HG03196 (cell line): ENCODE data around the gene RGMB.

Experiments
- ATAC-seq: cut with Tn5 transposase; IDR thresholded peaks from one replicate; pipeline ENCODE4 v1.9.1; 2021; ENCODE audit not compliant: unreplicated experiment

Gene RGMB

DNA sequence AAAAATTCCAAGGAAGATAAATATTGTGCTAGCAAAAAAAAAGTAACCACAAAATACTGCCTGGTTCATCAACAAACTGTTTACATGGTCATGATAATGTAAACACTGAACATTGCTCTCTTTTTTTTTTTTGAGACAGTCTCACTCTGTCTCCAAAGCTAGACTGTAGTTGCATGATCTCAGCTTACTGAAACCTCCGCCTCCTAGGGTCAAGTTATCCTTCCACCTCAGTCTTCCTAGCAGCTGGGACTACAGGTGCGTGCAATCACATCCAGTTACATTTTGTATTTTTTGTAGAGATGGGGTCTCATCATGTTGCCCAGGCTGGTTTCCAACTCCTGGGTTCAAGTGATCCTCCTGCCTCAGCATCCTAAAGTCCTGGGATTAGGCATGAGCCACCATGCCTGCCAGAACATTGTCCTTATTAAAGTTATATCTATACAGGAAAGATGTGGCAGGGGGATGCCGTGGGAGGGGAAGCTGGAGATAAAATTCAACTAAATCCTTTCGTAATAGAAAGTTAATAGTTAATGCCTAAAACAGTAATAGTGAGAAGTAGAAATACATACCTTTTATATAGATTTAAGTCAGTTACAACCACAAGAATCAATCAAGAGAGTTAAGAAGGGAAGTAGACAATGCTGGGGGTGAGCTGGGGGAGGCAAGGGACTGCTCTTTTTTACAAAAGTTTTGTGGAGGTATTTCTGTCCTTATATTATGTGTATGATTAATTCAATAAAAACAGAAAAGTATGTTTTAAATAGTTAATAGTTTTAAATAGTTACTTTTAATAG, 52.3 kb downstream of the RGMB start:
- no peak for ATAC-seq

DNA sequence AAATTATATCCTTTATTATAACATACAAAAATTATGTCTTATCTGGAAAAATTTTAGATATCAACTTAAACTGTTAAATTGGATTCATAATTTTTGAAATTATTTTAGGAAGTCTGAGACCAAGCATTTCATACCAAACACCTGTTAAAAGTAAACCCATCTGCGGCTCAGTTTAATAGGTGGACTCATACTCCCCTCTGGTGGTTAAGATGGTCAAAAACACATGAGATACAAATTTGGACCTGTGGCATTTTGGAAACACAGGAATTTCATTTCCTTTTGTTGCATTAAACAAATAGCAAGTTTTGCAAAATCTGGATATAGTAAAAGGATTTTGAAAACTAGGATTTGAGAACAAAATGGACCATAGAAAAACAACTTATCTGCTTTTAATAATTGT, 53.7 kb downstream of the RGMB start:
- ATAC-seq = no peak

DNA sequence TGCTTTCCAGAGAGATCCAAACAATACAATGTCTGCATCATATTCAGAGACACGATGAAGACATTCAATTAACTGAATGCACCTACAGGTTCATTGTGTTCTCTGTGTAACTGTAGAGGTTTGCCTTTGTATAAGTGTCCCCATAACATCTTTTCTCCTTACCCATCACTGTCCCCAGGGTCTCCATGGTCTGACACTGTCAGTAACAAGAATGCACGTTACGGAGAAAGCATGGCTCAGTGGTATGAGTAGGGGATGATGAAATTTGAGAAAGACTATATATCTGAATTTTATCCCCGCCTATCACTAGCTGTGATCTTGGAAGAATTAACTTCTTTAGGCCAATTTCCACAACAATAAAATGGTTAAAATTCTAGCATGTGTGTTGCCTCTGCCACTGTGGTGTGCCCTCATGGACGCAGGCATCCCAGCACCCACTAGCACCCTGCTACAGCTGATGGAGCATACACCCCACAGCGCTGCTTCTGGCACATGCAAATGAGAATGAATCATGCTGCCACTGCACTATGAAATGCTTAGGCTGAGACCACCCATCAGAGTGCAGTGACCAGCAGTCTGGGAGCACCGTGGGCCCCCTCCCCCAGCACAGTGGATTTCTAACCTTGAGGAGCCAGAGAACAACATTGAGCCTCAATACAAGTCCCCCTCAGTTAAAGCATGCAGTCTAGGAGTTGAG, 54.3 kb downstream of the RGMB start:
- no peak for ATAC-seq

DNA sequence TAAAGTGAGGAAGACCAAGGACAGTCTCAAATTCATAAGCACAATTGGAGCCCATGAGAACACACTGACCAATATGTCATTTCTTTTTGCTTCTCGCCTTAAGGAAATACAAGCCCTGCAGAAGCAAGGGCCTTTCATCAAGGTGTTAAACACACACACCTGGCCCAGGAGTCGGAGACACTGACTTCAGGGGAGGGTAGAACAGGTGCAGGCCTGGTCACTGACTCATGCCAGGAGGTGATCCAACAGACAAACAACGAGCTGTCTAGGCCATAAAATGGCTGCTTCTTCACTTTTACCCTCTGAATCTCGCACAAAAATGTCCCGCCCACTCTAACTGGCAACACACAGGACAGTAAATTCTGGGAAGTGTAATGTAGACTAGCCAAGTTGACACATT, 62.7 kb downstream of the RGMB start:
- no peak for ATAC-seq

DNA sequence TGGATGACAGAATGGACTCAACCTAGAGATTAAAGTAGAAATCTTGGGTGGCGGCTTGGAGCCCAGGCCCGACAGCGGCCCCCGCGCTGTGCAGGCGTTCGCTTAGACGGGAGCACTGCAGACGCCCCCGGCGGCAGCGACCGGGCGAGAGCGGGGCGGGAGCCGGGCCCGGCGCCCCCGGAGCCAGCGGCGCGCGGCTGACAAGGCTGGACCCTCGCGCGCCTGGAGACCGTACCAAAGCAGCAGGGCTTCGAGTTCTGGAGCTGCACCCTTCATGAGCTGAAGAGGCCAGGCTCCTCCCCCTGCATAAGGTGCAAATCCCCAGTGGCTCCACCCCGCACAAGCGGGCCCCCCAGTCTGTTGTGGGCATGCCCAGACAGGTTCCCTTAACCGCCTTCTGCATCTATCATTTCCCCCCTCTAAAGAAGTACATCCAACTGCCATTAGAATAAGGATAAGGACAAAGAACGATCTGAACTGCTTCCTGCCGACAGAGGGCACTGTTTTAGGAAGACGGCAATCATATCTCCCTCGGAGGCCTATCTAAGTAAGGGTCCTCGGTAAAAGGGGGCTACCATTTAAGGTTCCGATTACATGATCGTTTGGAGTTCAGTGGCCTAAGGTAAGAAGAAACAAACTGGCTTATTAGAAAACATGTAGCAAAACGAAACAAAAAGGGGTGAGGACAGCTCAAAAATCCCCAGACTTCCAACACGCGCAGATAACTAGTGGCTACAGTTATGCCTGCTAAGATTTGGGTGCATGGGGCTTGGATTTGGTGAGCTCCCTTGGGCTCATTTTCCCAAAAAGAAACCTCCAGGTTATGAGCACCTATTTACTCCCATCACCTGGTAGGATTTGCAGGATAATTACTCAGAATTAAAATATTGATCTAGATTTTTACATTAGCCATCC, 66.3 kb downstream of the RGMB start:
- no peak for ATAC-seq

DNA sequence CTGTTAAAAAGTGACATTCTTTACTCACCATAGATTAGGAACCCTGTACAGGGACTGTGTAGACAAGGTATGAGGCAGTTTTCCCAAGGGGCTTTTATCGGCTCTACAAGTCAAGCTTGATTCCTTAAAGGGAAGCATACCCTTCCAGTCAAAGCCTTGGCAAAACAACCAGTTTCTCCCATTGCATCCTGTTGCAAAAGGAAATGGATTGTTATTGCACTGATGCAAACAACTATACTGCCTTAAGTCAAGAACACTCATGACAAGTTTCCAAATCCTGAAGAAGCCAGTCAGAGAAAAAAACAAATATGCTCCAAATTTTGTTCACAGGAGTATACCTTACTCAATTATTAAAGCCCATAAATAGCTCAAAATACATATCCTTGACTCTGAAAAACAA, 67.5 kb downstream of the RGMB start:
- ATAC-seq = no peak

DNA sequence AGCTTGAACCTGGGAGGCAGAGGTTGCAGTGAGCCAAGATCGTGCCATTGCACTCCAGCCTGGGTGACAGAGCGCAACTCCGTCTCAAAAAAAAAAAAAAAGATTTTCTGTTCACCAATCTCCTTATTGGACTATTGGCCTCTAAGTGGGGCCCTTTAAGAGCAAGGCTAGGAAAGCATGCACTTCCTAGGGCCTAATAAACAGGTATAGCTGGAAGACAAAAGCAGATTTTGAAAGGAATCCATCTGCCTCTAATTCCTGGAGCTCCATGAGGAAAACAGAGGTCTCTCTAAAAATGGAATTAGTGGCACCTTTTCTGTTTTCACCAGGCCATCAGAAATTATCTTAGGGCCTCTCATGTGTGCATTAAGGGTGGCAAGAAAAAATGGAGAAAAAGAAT, 70.0 kb downstream of the RGMB start:
- no peak for ATAC-seq

DNA sequence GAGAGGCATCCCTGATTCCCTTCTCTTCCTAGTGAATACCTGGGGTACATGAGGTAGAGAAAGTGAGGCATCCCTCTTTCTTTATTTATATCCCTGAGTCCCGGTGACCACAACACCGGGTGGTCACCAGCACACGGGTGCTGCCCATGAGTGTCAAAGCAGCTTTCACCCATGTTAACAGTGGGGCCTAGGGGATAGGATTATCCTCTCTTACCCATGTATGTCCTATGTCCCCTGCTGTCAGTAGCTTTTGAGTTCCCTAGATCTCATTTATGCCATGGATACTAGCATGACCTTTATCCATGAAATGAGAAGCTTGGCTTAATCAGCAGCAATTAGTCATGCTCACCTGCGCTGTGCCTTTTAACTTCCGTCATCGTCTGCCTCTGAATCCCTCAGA, 71.4 kb downstream of the RGMB start:
- ATAC-seq = no peak

DNA sequence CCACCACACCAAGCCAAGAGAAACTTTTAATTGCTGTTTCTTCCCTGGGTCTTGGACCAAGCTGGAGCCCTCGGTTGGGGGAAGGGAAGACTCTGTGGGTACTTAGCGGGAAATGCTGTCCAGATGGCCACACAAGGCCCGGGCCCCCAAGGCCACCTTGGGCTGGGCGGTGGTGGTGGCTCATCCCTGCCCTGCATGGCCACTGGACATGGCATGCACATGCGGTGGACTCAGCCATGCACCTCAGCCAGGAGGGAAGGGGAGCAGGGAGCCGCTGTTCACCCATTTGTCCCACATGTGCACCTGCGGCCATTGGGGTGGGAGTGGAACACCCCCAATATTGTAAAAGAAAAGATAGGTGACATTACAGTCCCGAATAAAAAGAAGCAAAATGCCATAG, 72.4 kb downstream of the RGMB start:
- no peak for ATAC-seq
